Stimulated activated CD4-positive, alpha-beta T cell treated with anti-CD3 and anti-CD28 coated beads, Interleukin-12 subunit alpha, Interleukin-12 subunit beta, amount 100 ng/mL, for 4 hours (primary cell): ENCODE results near the gene NGRN.
"Not testable (repeated sequence)": the region's sequence is repeated elsewhere in the genome, so short reads cannot be mapped to it uniquely, and the experiment has no call there.

Experiments
- DNase-seq: peaks from one replicate; pipeline ENCODE4 v3.0.0-alpha.2; 2020

The NGRN gene

GRCh38 chr15:90286678-90287077 lies 21.2 kb downstream of the NGRN start:
- DNase-seq: no peak

- DNase-seq: no peak
These were observed 21.6 kb downstream of the NGRN start for GRCh38 chr15:90287101-90287500.

- no peak for DNase-seq
These were observed 22.5 kb downstream of the NGRN start for GRCh38 chr15:90287946-90288345.

- DNase-seq: no peak
These were observed 26.3 kb downstream of the NGRN start for GRCh38 chr15:90291679-90292356.

- peak; percentile 67 for DNase-seq
These were observed 27.8 kb downstream of the NGRN start for GRCh38 chr15:90293040-90293810.

- DNase-seq: no peak
These were observed 28.7 kb downstream of the NGRN start for GRCh38 chr15:90294159-90294558.

- DNase-seq: no peak
These were observed 29.3 kb downstream of the NGRN start for GRCh38 chr15:90294601-90295269.

GRCh38 chr15:90295270-90295648 lies 29.8 kb downstream of the NGRN start:
- DNase-seq: no peak

- DNase-seq: not testable (repeated sequence)
These were observed 30.9 kb downstream of the NGRN start for GRCh38 chr15:90296316-90296884.

GRCh38 chr15:90297021-90297420 lies 31.5 kb downstream of the NGRN start:
- no peak for DNase-seq

- no peak for DNase-seq
These were observed 35.1 kb downstream of the NGRN start for GRCh38 chr15:90300541-90300940.

GRCh38 chr15:90300988-90301706 lies 35.7 kb downstream of the NGRN start:
- DNase-seq: peak; percentile 59

GRCh38 chr15:90301707-90302300 lies 36.3 kb downstream of the NGRN start:
- DNase-seq: no peak

GRCh38 chr15:90305355-90305754 lies 39.9 kb downstream of the NGRN start:
- not testable (repeated sequence) for DNase-seq

GRCh38 chr15:90305932-90306331 lies 40.5 kb downstream of the NGRN start:
- DNase-seq: no peak

GRCh38 chr15:90306560-90306959 lies 41.1 kb downstream of the NGRN start:
- peak; percentile 30 for DNase-seq

- no peak for DNase-seq
These were observed 42.2 kb downstream of the NGRN start for GRCh38 chr15:90307661-90308060.

- no peak for DNase-seq
These were observed 43.5 kb downstream of the NGRN start for GRCh38 chr15:90309020-90309419.

- no peak for DNase-seq
These were observed 50.0 kb downstream of the NGRN start for GRCh38 chr15:90315278-90315982.

GRCh38 chr15:90316139-90316538 lies 50.7 kb downstream of the NGRN start:
- DNase-seq: no peak

GRCh38 chr15:90318591-90318990 lies 53.1 kb downstream of the NGRN start:
- DNase-seq: no peak
